ENCODE data around the gene PDE1A.

GRCh38 chr2:182436252-182436651 lies 9.4 kb upstream of the PDE1A start:
- no peak for TF ChIP-seq CTCF (IDR thresholded peaks at IDR 0.05; ENCODE audit: low read depth, low read length, missing input control)
- no peak for TF ChIP-seq YY1 (IDR thresholded peaks at IDR 0.05)
- TF ChIP-seq RAD21 (IDR thresholded peaks at IDR 0.05), result no peak
